ENCODE results near the gene MOSPD3. TPM values are rescaled to one million over a fixed set of nuclear protein-coding genes. Genes with fewer than 3 reads are reported as not detected.

MOSPD3 gene
- polyA plus RNA-seq, 1 of the 3 experiments (the other 2 are of a cell fraction), result 61.7 TPM

DNA sequence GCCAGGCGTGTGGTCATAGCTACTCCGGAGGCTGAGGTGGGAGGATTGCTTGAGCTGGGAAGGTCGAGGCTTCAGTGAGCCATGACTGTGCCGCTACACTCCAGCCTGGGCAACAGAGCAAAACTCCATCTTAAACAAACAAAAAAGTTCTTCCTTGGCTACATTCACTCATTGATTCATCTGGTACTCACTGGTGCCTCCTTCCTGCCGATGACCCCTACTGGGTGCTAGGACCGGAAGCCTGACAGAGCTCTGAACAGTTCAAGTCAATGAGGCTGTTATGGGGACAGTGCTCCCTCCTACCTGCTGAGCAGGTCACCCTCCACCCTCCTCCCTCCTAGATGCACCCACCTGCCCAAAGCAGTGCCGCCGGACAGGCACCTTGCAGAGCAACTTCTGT lies 5.2 kb upstream of the MOSPD3 start:
- H3K79me2 ChIP-seq (ENCODE audit: insufficient read depth), result peaks cover 16% of the 10 kb centered on the region
- WGBS (ENCODE audit: low lambda C conversion rate), result 90% methylated on average over 8 of the region's 8 CpGs
- peaks cover 2 to 6% of the 10 kb centered on the region in 2 experiments; a peak in 1 of 4 replicates for H3K4me1 ChIP-seq (ENCODE audit: control insufficient read depth in 1 of 2, insufficient read depth in 2 of 2, low read depth in 1 of 2, low read length in 1 of 2)
- POLR2A ChIA-PET, result interaction anchor here (0.5 to 0.6 kb wide), 2 partner anchors 21 to 64 kb away, joined by 3 read pairs; partner anchors contain the start of gene FBXO24
- H2AFZ ChIP-seq (ENCODE audit: low read depth), result no peak overlapping the region
- TF ChIP-seq RCOR1 (IDR thresholded peaks at IDR 0.05; ENCODE audit: low read length) (no peak), ELF1 (IDR thresholded peaks at IDR 0.05) (no peak), NFIC (IDR thresholded peaks at IDR 0.05; ENCODE audit: borderline replicate concordance) (no peak), EP300 (IDR thresholded peaks at IDR 0.05; ENCODE audit: borderline replicate concordance in 1 of 2, low read depth in 1 of 2, low read length in 1 of 2) (no peak), FOXM1 (IDR thresholded peaks at IDR 0.05; ENCODE audit: low read depth) (no peak)
- TF ChIP-seq, protein P1, sequence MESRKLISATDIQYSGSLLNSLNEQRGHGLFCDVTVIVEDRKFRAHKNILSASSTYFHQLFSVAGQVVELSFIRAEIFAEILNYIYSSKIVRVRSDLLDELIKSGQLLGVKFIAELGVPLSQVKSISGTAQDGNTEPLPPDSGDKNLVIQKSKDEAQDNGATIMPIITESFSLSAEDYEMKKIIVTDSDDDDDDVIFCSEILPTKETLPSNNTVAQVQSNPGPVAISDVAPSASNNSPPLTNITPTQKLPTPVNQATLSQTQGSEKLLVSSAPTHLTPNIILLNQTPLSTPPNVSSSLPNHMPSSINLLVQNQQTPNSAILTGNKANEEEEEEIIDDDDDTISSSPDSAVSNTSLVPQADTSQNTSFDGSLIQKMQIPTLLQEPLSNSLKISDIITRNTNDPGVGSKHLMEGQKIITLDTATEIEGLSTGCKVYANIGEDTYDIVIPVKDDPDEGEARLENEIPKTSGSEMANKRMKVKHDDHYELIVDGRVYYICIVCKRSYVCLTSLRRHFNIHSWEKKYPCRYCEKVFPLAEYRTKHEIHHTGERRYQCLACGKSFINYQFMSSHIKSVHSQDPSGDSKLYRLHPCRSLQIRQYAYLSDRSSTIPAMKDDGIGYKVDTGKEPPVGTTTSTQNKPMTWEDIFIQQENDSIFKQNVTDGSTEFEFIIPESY (IDR thresholded peaks at IDR 0.05; ENCODE audit: borderline replicate concordance, low read depth), result no peak
- no peaks in the 10 kb centered on the region for H3K9me2 ChIP-seq
- no peak overlapping the region for H3K27ac ChIP-seq (ENCODE audit: low read depth in 2 of 2, low read length in 1 of 2)
- no peak for DNase-seq
- H3K9me3 ChIP-seq, result no peaks in the 10 kb centered on the region
- no peak overlapping the region for H3K9ac ChIP-seq
- CTCF ChIA-PET, result interaction anchor here (0.9 to 5.0 kb wide), 5 partner anchors 26 to 84 kb away, joined by 3 to 38 read pairs (median 4); no protein-coding TSS in a partner anchor
- no peak overlapping the region for H3K4me3 ChIP-seq (ENCODE audit: low read depth in 2 of 2, low read length in 1 of 2)
- H4K20me1 ChIP-seq (ENCODE audit: insufficient read depth), result no peaks in the 10 kb centered on the region
- H3K4me2 ChIP-seq, result no peak overlapping the region
- no peaks in the 10 kb centered on the region for H3K27me3 ChIP-seq (ENCODE audit: insufficient read depth)
- peaks cover 27 to 32% of the 10 kb centered on the region in 2 experiments for H3K36me3 ChIP-seq (replicated peaks in 1 of 2; ENCODE audit: control insufficient read depth in 1 of 2, insufficient read depth in 2 of 2, low read length in 1 of 2)
- peaks cover 63% of the 10 kb centered on the region for H3F3A ChIP-seq (replicated peaks; ENCODE audit: insufficient read depth)

DNA sequence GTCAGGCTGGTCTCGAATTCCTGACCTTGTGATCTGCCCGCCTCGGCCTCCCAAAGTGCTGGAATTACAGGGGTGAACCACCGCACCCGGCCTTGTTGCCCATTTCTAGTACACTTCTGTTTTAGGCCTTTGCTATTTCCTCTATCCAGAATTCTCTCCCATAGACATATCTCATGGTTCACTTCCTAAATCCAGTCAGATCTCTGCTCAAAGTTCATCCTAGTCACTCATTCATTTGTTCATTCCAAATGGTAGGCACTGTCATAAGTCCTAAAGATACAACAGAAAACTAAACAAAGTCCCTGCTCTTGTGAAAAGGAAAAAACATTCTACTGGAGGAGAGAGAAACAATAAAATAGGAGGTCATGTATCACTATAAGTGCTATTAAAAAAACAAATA lies 2.4 kb upstream of the MOSPD3 start:
- WGBS (ENCODE audit: low lambda C conversion rate), result 96% methylated on average over 5 of the region's 5 CpGs
- CTCF ChIA-PET, result interaction anchor here (1.0 to 9.1 kb wide), 3 partner anchors 23 to 81 kb away, joined by 4 to 119 read pairs (median 58); partner anchors contain the start of gene GIGYF1

More for the DNA sequence above, 2.4 kb upstream of the MOSPD3 start:
- peaks cover 6% of the 10 kb centered on the region; the same call in 1 of the 2 replicates for H3K79me2 ChIP-seq (ENCODE audit: insufficient read depth)
- no peak overlapping the region for H3K9ac ChIP-seq
- DNase-seq, result no peak
- no peaks in the 10 kb centered on the region for H3K9me3 ChIP-seq
- TF ChIP-seq EP300 (IDR thresholded peaks at IDR 0.05; ENCODE audit: borderline replicate concordance in 1 of 2, low read depth in 1 of 2, low read length in 1 of 2), result no peak
- TF ChIP-seq GABPA (IDR thresholded peaks at IDR 0.05; ENCODE audit: low read depth), result no peak
- TF ChIP-seq FOXJ3 (CRISPR knock-in tag; IDR thresholded peaks at IDR 0.05), result no peak
- TF ChIP-seq CHD2 (IDR thresholded peaks at IDR 0.05; ENCODE audit: low read length, partially characterized antibody), result no peak
- TF ChIP-seq YY1 (IDR thresholded peaks at IDR 0.05; ENCODE audit: low read depth), result no peak
- no peak for TF ChIP-seq FOXM1 (IDR thresholded peaks at IDR 0.05; ENCODE audit: low read depth)
- TF ChIP-seq, protein P2, sequence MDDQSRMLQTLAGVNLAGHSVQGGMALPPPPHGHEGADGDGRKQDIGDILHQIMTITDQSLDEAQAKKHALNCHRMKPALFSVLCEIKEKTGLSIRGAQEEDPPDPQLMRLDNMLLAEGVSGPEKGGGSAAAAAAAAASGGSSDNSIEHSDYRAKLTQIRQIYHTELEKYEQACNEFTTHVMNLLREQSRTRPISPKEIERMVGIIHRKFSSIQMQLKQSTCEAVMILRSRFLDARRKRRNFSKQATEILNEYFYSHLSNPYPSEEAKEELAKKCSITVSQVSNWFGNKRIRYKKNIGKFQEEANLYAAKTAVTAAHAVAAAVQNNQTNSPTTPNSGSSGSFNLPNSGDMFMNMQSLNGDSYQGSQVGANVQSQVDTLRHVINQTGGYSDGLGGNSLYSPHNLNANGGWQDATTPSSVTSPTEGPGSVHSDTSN (IDR thresholded peaks at IDR 0.05), result no peak
- no peak for TF ChIP-seq MEF2A (IDR thresholded peaks at IDR 0.05; ENCODE audit: borderline replicate concordance, low read depth)
- TF ChIP-seq NRF1 (IDR thresholded peaks at IDR 0.05; ENCODE audit: low read depth, low read length), result no peak
- TF ChIP-seq RAD21 (IDR thresholded peaks at IDR 0.05; ENCODE audit: low read length), result no peak
- TF ChIP-seq TCF12 (IDR thresholded peaks at IDR 0.05), result no peak
- TF ChIP-seq, protein P3, sequence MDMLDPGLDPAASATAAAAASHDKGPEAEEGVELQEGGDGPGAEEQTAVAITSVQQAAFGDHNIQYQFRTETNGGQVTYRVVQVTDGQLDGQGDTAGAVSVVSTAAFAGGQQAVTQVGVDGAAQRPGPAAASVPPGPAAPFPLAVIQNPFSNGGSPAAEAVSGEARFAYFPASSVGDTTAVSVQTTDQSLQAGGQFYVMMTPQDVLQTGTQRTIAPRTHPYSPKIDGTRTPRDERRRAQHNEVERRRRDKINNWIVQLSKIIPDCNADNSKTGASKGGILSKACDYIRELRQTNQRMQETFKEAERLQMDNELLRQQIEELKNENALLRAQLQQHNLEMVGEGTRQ (IDR thresholded peaks at IDR 0.05; ENCODE audit: borderline replicate concordance, low read depth, low read length), result no peak
- TF ChIP-seq SMC3 (IDR thresholded peaks at IDR 0.05; ENCODE audit: low read depth, low read length), result no peak
- no peak for TF ChIP-seq NFIC (IDR thresholded peaks at IDR 0.05; ENCODE audit: borderline replicate concordance)
- TF ChIP-seq TEAD4 (IDR thresholded peaks at IDR 0.05; ENCODE audit: borderline replicate concordance, insufficient read depth), result no peak
- TF ChIP-seq, protein P4, sequence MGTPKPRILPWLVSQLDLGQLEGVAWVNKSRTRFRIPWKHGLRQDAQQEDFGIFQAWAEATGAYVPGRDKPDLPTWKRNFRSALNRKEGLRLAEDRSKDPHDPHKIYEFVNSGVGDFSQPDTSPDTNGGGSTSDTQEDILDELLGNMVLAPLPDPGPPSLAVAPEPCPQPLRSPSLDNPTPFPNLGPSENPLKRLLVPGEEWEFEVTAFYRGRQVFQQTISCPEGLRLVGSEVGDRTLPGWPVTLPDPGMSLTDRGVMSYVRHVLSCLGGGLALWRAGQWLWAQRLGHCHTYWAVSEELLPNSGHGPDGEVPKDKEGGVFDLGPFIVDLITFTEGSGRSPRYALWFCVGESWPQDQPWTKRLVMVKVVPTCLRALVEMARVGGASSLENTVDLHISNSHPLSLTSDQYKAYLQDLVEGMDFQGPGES (IDR thresholded peaks at IDR 0.05; ENCODE audit: low read depth, low read length), result no peak
- TF ChIP-seq, protein P1 (IDR thresholded peaks at IDR 0.05; ENCODE audit: borderline replicate concordance, low read depth), result no peak
- TF ChIP-seq RCOR1 (IDR thresholded peaks at IDR 0.05; ENCODE audit: low read length), result no peak
- TF ChIP-seq MXI1 (IDR thresholded peaks at IDR 0.05; ENCODE audit: low read depth, low read length), result no peak
- H3F3A ChIP-seq (replicated peaks; ENCODE audit: insufficient read depth), result peaks cover 56% of the 10 kb centered on the region
- no peaks in the 10 kb centered on the region for H4K20me1 ChIP-seq (ENCODE audit: insufficient read depth)
- no peaks in the 10 kb centered on the region for H3K9me2 ChIP-seq
- no peak overlapping the region for H2AFZ ChIP-seq (ENCODE audit: low read depth)
- POLR2A ChIA-PET, result interaction anchor here (1.5 kb wide), 1 partner anchor 24 kb away, joined by 7 read pairs; the partner anchor contains the start of genes FBXO24 and LRCH4
- H3K4me1 ChIP-seq (ENCODE audit: control insufficient read depth in 1 of 2, insufficient read depth in 2 of 2, low read depth in 1 of 2, low read length in 1 of 2), result peaks cover 0 to 14% of the 10 kb centered on the region in 2 experiments; a peak in 1 of 4 replicates
- H3K27ac ChIP-seq (ENCODE audit: low read depth in 2 of 2, low read length in 1 of 2), result no peak overlapping the region
- no peak overlapping the region for H3K4me3 ChIP-seq (ENCODE audit: low read depth in 2 of 2, low read length in 1 of 2)
- H3K4me2 ChIP-seq, result no peak overlapping the region
- H3K36me3 ChIP-seq (replicated peaks in 1 of 2; ENCODE audit: control insufficient read depth in 1 of 2, insufficient read depth in 2 of 2, low read length in 1 of 2), result peaks cover 26 to 32% of the 10 kb centered on the region in 2 experiments
- no peaks in the 10 kb centered on the region for H3K27me3 ChIP-seq (ENCODE audit: insufficient read depth)

Measured in SK-N-SH (cell line).